ENCODE measurements around the gene ANXA6. TPM values are rescaled to one million over a fixed set of nuclear protein-coding genes. Genes with fewer than 3 reads are reported as not detected.

ANXA6 gene
- total and polyA plus RNA-seq, 10 of the 15 experiments (the other 5 are each of a cell fraction or from before 2014, with no cell fraction given): 44.0 to 571 (median 465) TPM

- no peak overlapping the region for H3K4me3 ChIP-seq
- H3K9me3 ChIP-seq (replicated peaks; ENCODE audit: control insufficient read depth, insufficient read depth, low read length): no peaks in the 10 kb centered on the region; the same call in 2 of the 3 replicates
- 53% methylated on average over 10 of the region's 10 CpGs for WGBS (ENCODE audit: insufficient coverage, insufficient replicate concordance, low lambda C conversion rate, missing lambda C conversion rate)
- ChIA-PET SMC1A (ENCODE audit: uncharacterized antibody, unreplicated experiment) (interaction anchor here (0.7 to 10.8 kb wide), 11 partner anchors 10 to 93 kb away, joined by 3 to 97 read pairs (median 5); no protein-coding TSS in a partner anchor), POLR2A (interaction anchor here (0.6 to 4.6 kb wide), 7 partner anchors 10 to 75 kb away, joined by 3 to 20 read pairs (median 4); no protein-coding TSS in a partner anchor), RAD21 (ENCODE audit: unreplicated experiment) (interaction anchor here (0.8 to 1.7 kb wide), 5 partner anchors 12 to 44 kb away, joined by 3 to 5 read pairs (median 3); no protein-coding TSS in a partner anchor), CTCF (interaction anchor here (1.0 to 5.0 kb wide), 7 partner anchors 9 to 93 kb away, joined by 3 to 49 read pairs (median 4); partner anchors contain the start of gene TNIP1)
- H3K4me1 ChIP-seq (ENCODE audit: control insufficient read depth, insufficient read depth, low read length): peaks cover 70% of the 10 kb centered on the region
- 0 out of 2 replicates have a peak overlapping the region, but pooled peaks have one; percentile 19 for H3K9ac ChIP-seq (ENCODE audit: control insufficient read depth, insufficient read depth, low read length)
- H3K27me3 ChIP-seq (replicated peaks in 1 of 2; ENCODE audit: control insufficient read depth in 2 of 2, insufficient read depth in 2 of 2, low read length in 1 of 2): no peaks in the 10 kb centered on the region
- in situ Hi-C loops (cut with MboI): no loop called here
- no peak for FAIRE-seq
- no peak overlapping the region for H2AFZ ChIP-seq (ENCODE audit: control insufficient read depth, low read depth, low read length)
- TF ChIP-seq NBN (IDR thresholded peaks at IDR 0.05): no peak
- H3K4me2 ChIP-seq (ENCODE audit: control insufficient read depth, insufficient read depth): peak overlapping the region; percentile 19; the same call in 1 of the 2 replicates
- H3K79me2 ChIP-seq (ENCODE audit: control insufficient read depth, insufficient read depth, low read length): peaks cover 99% of the 10 kb centered on the region
- intact Hi-C loops (cut with micrococcal nuclease; ENCODE audit: unreplicated experiment): no loop called here
- H3K27ac ChIP-seq (ENCODE audit: control insufficient read depth, insufficient read depth): no peak overlapping the region
- no peak for ATAC-seq
- H4K20me1 ChIP-seq (ENCODE audit: control insufficient read depth, insufficient read depth): peaks cover 46% of the 10 kb centered on the region
- H3K36me3 ChIP-seq (ENCODE audit: control insufficient read depth in 2 of 2, insufficient read depth in 2 of 2, low read length in 1 of 2): peaks cover 30 to 61% of the 10 kb centered on the region in 2 experiments
- BruUV-seq (replicated peaks): no TSS peak
- no peak for DNase-seq (ENCODE audit: low read depth, low spot score)
Measured at GRCh38 chr5:151071848-151072629, 85.5 kb downstream of the ANXA6 start.

GRCh38 chr5:151071021-151071420, 86.6 kb downstream of the ANXA6 start:
- Histone ChIP-seq H3K4me3 (no peak overlapping the region), H4K20me1 (ENCODE audit: control insufficient read depth, insufficient read depth) (peaks cover 48% of the 10 kb centered on the region), H3K9ac (ENCODE audit: control insufficient read depth, insufficient read depth, low read length) (no peak overlapping the region; the same call in 1 of the 2 replicates), H3K27me3 (replicated peaks in 1 of 2; ENCODE audit: control insufficient read depth in 2 of 2, insufficient read depth in 2 of 2, low read length in 1 of 2) (no peaks in the 10 kb centered on the region), H3K36me3 (ENCODE audit: control insufficient read depth in 2 of 2, insufficient read depth in 2 of 2, low read length in 1 of 2) (peaks cover 31 to 61% of the 10 kb centered on the region in 2 experiments), H3K27ac (ENCODE audit: control insufficient read depth, insufficient read depth) (no peak overlapping the region), H3K4me2 (ENCODE audit: control insufficient read depth, insufficient read depth) (no peak overlapping the region), H3K9me3 (replicated peaks; ENCODE audit: control insufficient read depth, insufficient read depth, low read length) (no peaks in the 10 kb centered on the region; the same call in 2 of the 3 replicates), H2AFZ (ENCODE audit: control insufficient read depth, low read depth, low read length) (no peak overlapping the region), H3K79me2 (ENCODE audit: control insufficient read depth, insufficient read depth, low read length) (peaks cover 99% of the 10 kb centered on the region), H3K4me1 (ENCODE audit: control insufficient read depth, insufficient read depth, low read length) (peaks cover 70% of the 10 kb centered on the region)
- 60% methylated on average over 4 of the region's 4 CpGs for WGBS (ENCODE audit: insufficient coverage, insufficient replicate concordance, low lambda C conversion rate, missing lambda C conversion rate)
- POLR2A ChIA-PET: interaction anchor here (1.0 to 4.6 kb wide), 5 partner anchors 13 to 44 kb away, joined by 3 to 20 read pairs (median 4); no protein-coding TSS in a partner anchor
- SMC1A ChIA-PET (ENCODE audit: uncharacterized antibody, unreplicated experiment): interaction anchor here (0.7 to 10.8 kb wide), 13 partner anchors 8 to 145 kb away, joined by 3 to 97 read pairs (median 6); no protein-coding TSS in a partner anchor
- DNase-seq (ENCODE audit: low read depth, low spot score) (no peak), FAIRE-seq (no peak), ATAC-seq (no peak)
- CTCF ChIA-PET: interaction anchor here (0.6 to 5.0 kb wide), 8 partner anchors 10 to 392 kb away, joined by 3 to 49 read pairs (median 4); no protein-coding TSS in a partner anchor
- BruUV-seq (replicated peaks): no TSS peak
- in situ Hi-C loops (cut with MboI) (no loop called here), intact Hi-C loops (cut with micrococcal nuclease; ENCODE audit: unreplicated experiment) (no loop called here)
- RAD21 ChIA-PET (ENCODE audit: unreplicated experiment): interaction anchor here (0.5 to 3.6 kb wide), 5 partner anchors 12 to 92 kb away, joined by 3 to 30 read pairs (median 5); partner anchors contain the start of gene TNIP1
- TF ChIP-seq HDAC2 (IDR thresholded peaks at IDR 0.05) (no peak), NR2F1 (conservative IDR thresholded peaks at IDR 0.05) (no peak), BCL3 (IDR thresholded peaks at IDR 0.05; ENCODE audit: borderline replicate concordance, insufficient read depth, low read depth, low read length, poor library complexity, severe bottlenecking) (no peak), PAX8 (IDR thresholded peaks at IDR 0.05) (no peak), ATF7 (IDR thresholded peaks at IDR 0.05; ENCODE audit: low read depth) (no peak), E2F4 (IDR thresholded peaks at IDR 0.05; ENCODE audit: low read depth, low read length) (no peak), PML (IDR thresholded peaks at IDR 0.05; ENCODE audit: low read length) (no peak), HDGF (IDR thresholded peaks at IDR 0.05) (no peak), CBX5 (IDR thresholded peaks at IDR 0.05; ENCODE audit: low read depth) (no peak), TAF1 (IDR thresholded peaks at IDR 0.05; ENCODE audit: borderline replicate concordance, low read depth, low read length) (no peak)
